Activated B cell treated with CpG ODN at 0.5 μM for 24 hours (primary cell): Measurements from ENCODE around the gene HECTD1. TPM values are rescaled to one million over a fixed set of nuclear protein-coding genes. Genes with fewer than 3 reads are reported as not detected.
"Not testable (repeated sequence)": the region's sequence is repeated elsewhere in the genome, so short reads cannot be mapped to it uniquely, and the experiment has no call there.

Experiments used
- ATAC-seq: fragments of 200-7000 bp; cut with Tn5 transposase; one replicate; pipeline ENCODE4 v1.10.0; 2021; ENCODE audit warnings: low read depth, mild to moderate bottlenecking, moderate library complexity
- CTCF ChIA-PET: fragments of 350-600 bp; sonication (Branson Sonifier 250); formaldehyde crosslinking; loops from one replicate; lab custom pipeline; 2021; ENCODE audit warnings: antibody characterized with exemption; lab: Charles Lee
- POLR2A ChIA-PET: fragments of 350-600 bp; sonication (Branson Sonifier 250); formaldehyde crosslinking; loops from one replicate; lab custom pipeline; 2021; ENCODE audit warnings: antibody characterized with exemption; lab: Charles Lee
- DNase-seq: peaks from one replicate; pipeline ENCODE4 v3.0.0; 2022
- H3K27ac Mint-ChIP-seq: one replicate; pipeline ENCODE4 v1.8.0; 2020; ENCODE audit warnings: mixed read lengths
- H3K27me3 Mint-ChIP-seq: one replicate; pipeline ENCODE4 v1.8.0; 2021; ENCODE audit warnings: mixed read lengths
- H3K36me3 Mint-ChIP-seq: one replicate; pipeline ENCODE4 v1.8.0; 2021; ENCODE audit warnings: low read depth, mixed read lengths
- H3K4me1 Mint-ChIP-seq: one replicate; pipeline ENCODE4 v1.8.0; 2021; ENCODE audit warnings: mixed read lengths
- H3K4me3 Mint-ChIP-seq: one replicate; pipeline ENCODE4 v1.8.0; 2020; ENCODE audit warnings: mild to moderate bottlenecking, mixed read lengths
- H3K9me3 Mint-ChIP-seq: one replicate; pipeline ENCODE4 v1.8.0; 2020; ENCODE audit warnings: mixed read lengths
- intact Hi-C: fragments of 100-400 bp; cut with micrococcal nuclease; formaldehyde crosslinking; loops from one replicate; pipeline ENCODE4 v1.15.1; 2024
- total RNA-seq: library from RNA; stranded (reverse); gene quantifications from 2 replicates; pipeline ENCODE4 v1.2.3, GENCODE V29; 2022
- TF ChIP-seq, protein P1 (sequence below): fragments of 200-600 bp; IDR thresholded peaks from one replicate; pipeline ENCODE4 v1.8.0; 2022; ENCODE audit warnings: antibody characterized with exemption, mild to moderate bottlenecking

Gene HECTD1
- total RNA-seq = 139 and 163 TPM in 2 replicates

DNA sequence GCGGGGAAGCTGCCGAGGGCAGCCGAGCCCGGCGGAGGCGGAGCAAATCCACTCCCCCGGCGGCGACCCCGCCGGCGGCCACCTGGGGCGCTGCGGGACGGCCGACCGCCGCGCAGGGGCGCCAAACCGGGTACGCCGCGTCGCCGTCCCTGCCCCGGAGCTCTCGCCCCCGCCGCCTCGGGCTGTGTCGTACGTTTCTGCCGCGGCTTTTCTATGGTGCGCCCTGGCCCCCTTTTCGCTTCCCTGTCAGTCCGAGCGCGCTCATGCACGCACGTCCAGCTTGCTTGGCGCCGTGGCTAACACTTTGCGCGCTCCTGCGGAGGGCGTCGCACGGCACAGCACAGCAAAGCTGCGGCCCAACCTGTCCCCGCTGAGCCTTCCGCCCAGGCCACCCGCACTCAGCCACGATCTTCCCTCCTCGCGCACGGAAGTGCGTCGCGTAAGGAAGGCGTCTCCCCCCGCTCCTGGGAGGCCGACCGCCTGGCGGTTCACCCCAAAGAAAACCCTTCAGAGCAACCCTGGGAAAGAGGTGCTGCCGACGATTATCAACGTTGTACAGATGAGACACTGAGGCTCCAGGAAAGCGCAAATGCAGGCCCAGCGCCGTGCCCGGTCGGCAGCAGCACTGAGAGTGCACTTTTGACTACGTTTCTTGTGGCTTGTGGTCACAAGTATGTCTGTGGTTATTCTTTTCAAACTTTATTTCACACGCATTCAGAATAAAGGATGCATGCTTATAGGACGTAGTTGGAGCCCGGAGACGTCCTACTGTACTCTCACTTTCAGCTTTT lies at the start of gene HECTD1:
TSS of gene HECTD1 (minus strand) at position 39 of the 791 bp plus-strand sequence. CDS start 1,857 bp downstream, outside the sequence.
- no peaks in the 10 kb centered on the region for H3K27me3 Mint-ChIP-seq
- intact Hi-C loops = loop anchor here (1.0 to 5.0 kb wide), 12 partner anchors 17 to 995 kb away; partner anchors contain the start of genes ARHGAP5, DTD2, G2E3 and HEATR5A
- DNase-seq (no peak), ATAC-seq (peak; percentile 82)
- H3K36me3 Mint-ChIP-seq = peaks cover 26% of the 10 kb centered on the region
- H3K4me3 Mint-ChIP-seq = peak within 1 kb of the TSS; percentile 96
- POLR2A ChIA-PET = interaction anchor here (0.5 to 3.3 kb wide), 23 partner anchors 8 to 678 kb away, joined by 3 to 38 read pairs (median 5); partner anchors contain the start of genes AP4S1, DTD2, HEATR5A and SCFD1
- peak within 1 kb of the TSS; percentile 99 for H3K27ac Mint-ChIP-seq
- CTCF ChIA-PET = interaction anchor here (0.7 to 2.4 kb wide), 9 partner anchors 8 to 1047 kb away, joined by 3 to 7 read pairs (median 3); partner anchors contain the start of gene STRN3
- H3K9me3 Mint-ChIP-seq = no peaks in the 10 kb centered on the region
- peaks cover 39% of the 10 kb centered on the region for H3K4me1 Mint-ChIP-seq
- TF ChIP-seq, protein P1, sequence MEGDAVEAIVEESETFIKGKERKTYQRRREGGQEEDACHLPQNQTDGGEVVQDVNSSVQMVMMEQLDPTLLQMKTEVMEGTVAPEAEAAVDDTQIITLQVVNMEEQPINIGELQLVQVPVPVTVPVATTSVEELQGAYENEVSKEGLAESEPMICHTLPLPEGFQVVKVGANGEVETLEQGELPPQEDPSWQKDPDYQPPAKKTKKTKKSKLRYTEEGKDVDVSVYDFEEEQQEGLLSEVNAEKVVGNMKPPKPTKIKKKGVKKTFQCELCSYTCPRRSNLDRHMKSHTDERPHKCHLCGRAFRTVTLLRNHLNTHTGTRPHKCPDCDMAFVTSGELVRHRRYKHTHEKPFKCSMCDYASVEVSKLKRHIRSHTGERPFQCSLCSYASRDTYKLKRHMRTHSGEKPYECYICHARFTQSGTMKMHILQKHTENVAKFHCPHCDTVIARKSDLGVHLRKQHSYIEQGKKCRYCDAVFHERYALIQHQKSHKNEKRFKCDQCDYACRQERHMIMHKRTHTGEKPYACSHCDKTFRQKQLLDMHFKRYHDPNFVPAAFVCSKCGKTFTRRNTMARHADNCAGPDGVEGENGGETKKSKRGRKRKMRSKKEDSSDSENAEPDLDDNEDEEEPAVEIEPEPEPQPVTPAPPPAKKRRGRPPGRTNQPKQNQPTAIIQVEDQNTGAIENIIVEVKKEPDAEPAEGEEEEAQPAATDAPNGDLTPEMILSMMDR = no peak

- Mint-ChIP-seq H3K4me1 (peaks cover 7% of the 10 kb centered on the region), H3K27me3 (no peaks in the 10 kb centered on the region), H3K9me3 (no peaks in the 10 kb centered on the region), H3K4me3 (no peak overlapping the region), H3K27ac (no peak overlapping the region), H3K36me3 (no peaks in the 10 kb centered on the region)
- ATAC-seq (no peak), DNase-seq (no peak)
- ChIA-PET POLR2A (interaction anchor here (0.7 kb wide), 1 partner anchor 40 kb away, joined by 6 read pairs; no protein-coding TSS in a partner anchor), CTCF (no interaction called here)
- TF ChIP-seq, protein P1 = no peak
- intact Hi-C loops = no loop called here
Observed at GRCh38 chr14:31257244-31257553, 49.6 kb upstream of the HECTD1 start.

GRCh38 chr14:31256534-31257243 lies 49.1 kb upstream of the HECTD1 start:
- Mint-ChIP-seq H3K27me3 (no peaks in the 10 kb centered on the region), H3K36me3 (no peaks in the 10 kb centered on the region), H3K27ac (no peak overlapping the region), H3K4me3 (no peak overlapping the region), H3K9me3 (no peaks in the 10 kb centered on the region), H3K4me1 (peaks cover 3% of the 10 kb centered on the region)
- DNase-seq = no peak
- no peak for ATAC-seq
- intact Hi-C loops = no loop called here
- ChIA-PET POLR2A (interaction anchor here (0.7 kb wide), 1 partner anchor 39 kb away, joined by 6 read pairs; no protein-coding TSS in a partner anchor), CTCF (no interaction called here)
- TF ChIP-seq, protein P1 = no peak

DNA sequence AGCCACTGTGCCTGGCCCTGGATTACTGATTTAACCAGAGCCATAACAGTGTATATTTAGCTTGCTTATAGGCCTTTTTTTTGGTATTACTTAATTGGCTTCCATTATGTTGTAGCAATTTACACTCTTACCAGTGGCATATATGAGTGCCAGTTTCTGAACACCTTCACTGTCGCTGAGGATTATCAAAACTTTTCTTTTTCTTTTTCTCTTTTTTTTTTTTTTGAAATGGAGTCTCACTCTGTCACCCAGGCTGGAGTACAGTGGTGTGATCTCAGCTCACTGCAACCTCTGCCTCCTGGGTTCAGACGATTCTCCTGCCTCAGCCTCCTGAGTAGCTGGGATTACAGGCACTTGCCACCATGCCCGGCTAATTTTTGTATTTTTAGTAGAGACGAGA lies 48.3 kb upstream of the HECTD1 start:
- H3K4me3 Mint-ChIP-seq, ATAC-seq, intact Hi-C loops, CTCF ChIA-PET, POLR2A ChIA-PET, H3K27me3 Mint-ChIP-seq, H3K27ac Mint-ChIP-seq, H3K36me3 Mint-ChIP-seq, DNase-seq, H3K9me3 Mint-ChIP-seq, H3K4me1 Mint-ChIP-seq: not testable (repeated sequence)

DNA sequence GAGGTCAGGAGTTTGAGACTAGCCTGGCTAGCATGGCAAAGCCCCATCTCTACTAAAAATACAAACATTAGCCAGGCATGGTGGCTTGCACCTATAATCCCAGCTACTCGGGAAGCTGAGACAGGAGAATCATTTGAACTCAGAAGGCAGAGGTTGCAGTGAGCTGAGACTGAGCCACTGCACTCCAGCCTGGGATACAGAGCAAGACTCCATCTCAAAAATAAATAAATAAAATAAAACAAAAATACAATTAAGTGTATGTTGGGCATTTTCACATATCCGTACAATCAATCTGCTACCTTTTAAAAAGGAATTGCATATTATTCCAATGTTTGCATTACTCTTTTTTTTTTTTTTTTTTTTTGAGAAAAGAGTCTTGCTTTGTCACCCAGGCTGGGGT lies 47.7 kb upstream of the HECTD1 start:
- TF ChIP-seq, protein P1 = no peak
- Mint-ChIP-seq H3K36me3 (no peaks in the 10 kb centered on the region), H3K9me3 (no peaks in the 10 kb centered on the region), H3K4me3 (no peak overlapping the region), H3K27me3 (no peaks in the 10 kb centered on the region), H3K4me1 (no peaks in the 10 kb centered on the region), H3K27ac (no peak overlapping the region)
- ATAC-seq (no peak), DNase-seq (no peak)
- CTCF ChIA-PET = no interaction called here
- POLR2A ChIA-PET = no interaction called here
- intact Hi-C loops = no loop called here
